Measurements from ENCODE around the gene MLLT3.

- TF ChIP-seq EZH2phosphoT487 (IDR thresholded peaks at IDR 0.05; ENCODE audit: borderline replicate concordance) = no peak
- TF ChIP-seq, protein P1, sequence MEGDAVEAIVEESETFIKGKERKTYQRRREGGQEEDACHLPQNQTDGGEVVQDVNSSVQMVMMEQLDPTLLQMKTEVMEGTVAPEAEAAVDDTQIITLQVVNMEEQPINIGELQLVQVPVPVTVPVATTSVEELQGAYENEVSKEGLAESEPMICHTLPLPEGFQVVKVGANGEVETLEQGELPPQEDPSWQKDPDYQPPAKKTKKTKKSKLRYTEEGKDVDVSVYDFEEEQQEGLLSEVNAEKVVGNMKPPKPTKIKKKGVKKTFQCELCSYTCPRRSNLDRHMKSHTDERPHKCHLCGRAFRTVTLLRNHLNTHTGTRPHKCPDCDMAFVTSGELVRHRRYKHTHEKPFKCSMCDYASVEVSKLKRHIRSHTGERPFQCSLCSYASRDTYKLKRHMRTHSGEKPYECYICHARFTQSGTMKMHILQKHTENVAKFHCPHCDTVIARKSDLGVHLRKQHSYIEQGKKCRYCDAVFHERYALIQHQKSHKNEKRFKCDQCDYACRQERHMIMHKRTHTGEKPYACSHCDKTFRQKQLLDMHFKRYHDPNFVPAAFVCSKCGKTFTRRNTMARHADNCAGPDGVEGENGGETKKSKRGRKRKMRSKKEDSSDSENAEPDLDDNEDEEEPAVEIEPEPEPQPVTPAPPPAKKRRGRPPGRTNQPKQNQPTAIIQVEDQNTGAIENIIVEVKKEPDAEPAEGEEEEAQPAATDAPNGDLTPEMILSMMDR (conservative IDR thresholded peaks at IDR 0.05; ENCODE audit: low read length) = peak; percentile 44
Observed at GRCh38 chr9:20591223-20591622, 31.1 kb downstream of the MLLT3 start.

All from Loucy (cell line).